Activated CD4-positive, alpha-beta memory T cell treated with anti-CD3 and anti-CD28 coated beads, Interleukin-2, amount 10 ng/mL, durations not matched to agents 7 days and 5 days (primary cell): ENCODE measurements around the gene ACER3. TPM values are rescaled to one million over a fixed set of nuclear protein-coding genes. Genes with fewer than 3 reads are reported as not detected.
"Not testable (repeated sequence)": the region's sequence is repeated elsewhere in the genome, so short reads cannot be mapped to it uniquely, and the experiment has no call there.

Experiments used
- CTCF ChIA-PET: fragments of 350-600 bp; sonication (Branson Sonifier 250); formaldehyde crosslinking; loops from one replicate; lab custom pipeline; 2021; ENCODE audit warnings: antibody characterized with exemption, inconsistent platforms; lab: Charles Lee
- POLR2A ChIA-PET: fragments of 350-600 bp; sonication (Branson Sonifier 250); formaldehyde crosslinking; loops from one replicate; lab custom pipeline; 2021; ENCODE audit warnings: antibody characterized with exemption; lab: Charles Lee
- DNase-seq: peaks from one replicate; pipeline ENCODE4 v3.0.0-alpha.2; 2020
- H3K27ac Mint-ChIP-seq: one replicate; pipeline ENCODE4 v1.8.0; 2021; ENCODE audit warnings: mild to moderate bottlenecking, mixed read lengths
- H3K27me3 Mint-ChIP-seq: one replicate; pipeline ENCODE4 v1.8.0; 2021; ENCODE audit warnings: mixed read lengths
- H3K36me3 Mint-ChIP-seq: one replicate; pipeline ENCODE4 v1.8.0; 2021; ENCODE audit warnings: low read depth, mixed read lengths
- H3K4me1 Mint-ChIP-seq: one replicate; pipeline ENCODE4 v1.8.0; 2021; ENCODE audit warnings: mixed read lengths
- H3K4me3 Mint-ChIP-seq: one replicate; pipeline ENCODE4 v1.8.0; 2021; ENCODE audit warnings: mild to moderate bottlenecking, mixed read lengths
- H3K9me3 Mint-ChIP-seq: one replicate; pipeline ENCODE4 v1.8.0; 2021; ENCODE audit warnings: mixed read lengths
- total RNA-seq, 2 experiments: library from RNA; stranded (reverse); gene quantifications; one replicate each; pipeline ENCODE4 v1.2.3, GENCODE V29; 2021

ACER3 gene
- total RNA-seq, 2 experiments from 2014 or later = 10.3 to 12.2 TPM

- DNase-seq = no peak
- Mint-ChIP-seq H3K36me3 (no peaks in the 10 kb centered on the region), H3K4me3 (no peak overlapping the region), H3K27ac (no peak overlapping the region), H3K4me1 (no peaks in the 10 kb centered on the region), H3K27me3 (peaks cover 46% of the 10 kb centered on the region), H3K9me3 (no peaks in the 10 kb centered on the region)
- CTCF ChIA-PET = no interaction called here
- POLR2A ChIA-PET = no interaction called here
Measured at GRCh38 chr11:76841923-76842452, 18.7 kb upstream of the ACER3 start.

GRCh38 chr11:76843907-76844306 lies 16.8 kb upstream of the ACER3 start:
- CTCF ChIA-PET = no interaction called here
- Mint-ChIP-seq H3K4me1 (no peaks in the 10 kb centered on the region), H3K36me3 (no peaks in the 10 kb centered on the region), H3K27ac (no peak overlapping the region), H3K9me3 (no peaks in the 10 kb centered on the region), H3K27me3 (peaks cover 48% of the 10 kb centered on the region), H3K4me3 (no peak overlapping the region)
- no peak for DNase-seq
- POLR2A ChIA-PET = no interaction called here

GRCh38 chr11:76844511-76844910 lies 16.2 kb upstream of the ACER3 start:
- POLR2A ChIA-PET = no interaction called here
- H3K4me1 Mint-ChIP-seq = no peaks in the 10 kb centered on the region
- no peak overlapping the region for H3K27ac Mint-ChIP-seq
- no peaks in the 10 kb centered on the region for H3K36me3 Mint-ChIP-seq
- no peak for DNase-seq
- H3K4me3 Mint-ChIP-seq = no peak overlapping the region
- CTCF ChIA-PET = no interaction called here
- peaks cover 44% of the 10 kb centered on the region for H3K27me3 Mint-ChIP-seq
- no peaks in the 10 kb centered on the region for H3K9me3 Mint-ChIP-seq

- CTCF ChIA-PET = interaction anchor here (0.7 kb wide), 1 partner anchor 127 kb away, joined by 4 read pairs; no protein-coding TSS in a partner anchor
- H3K36me3 Mint-ChIP-seq = no peaks in the 10 kb centered on the region
- H3K27ac Mint-ChIP-seq = no peak overlapping the region
- POLR2A ChIA-PET = no interaction called here
- H3K9me3 Mint-ChIP-seq = no peaks in the 10 kb centered on the region
- no peak overlapping the region for H3K4me3 Mint-ChIP-seq
- peaks cover 41% of the 10 kb centered on the region for H3K27me3 Mint-ChIP-seq
- DNase-seq = no peak
- H3K4me1 Mint-ChIP-seq = no peaks in the 10 kb centered on the region
Measured at GRCh38 chr11:76845069-76845468, 15.6 kb upstream of the ACER3 start.

GRCh38 chr11:76846441-76846840 lies 14.3 kb upstream of the ACER3 start:
- no peak for DNase-seq
- ChIA-PET POLR2A (no interaction called here), CTCF (no interaction called here)
- peaks cover 35% of the 10 kb centered on the region for H3K27me3 Mint-ChIP-seq
- H3K4me3 Mint-ChIP-seq = no peak overlapping the region
- H3K27ac Mint-ChIP-seq = no peak overlapping the region
- no peaks in the 10 kb centered on the region for H3K36me3 Mint-ChIP-seq
- no peaks in the 10 kb centered on the region for H3K4me1 Mint-ChIP-seq
- H3K9me3 Mint-ChIP-seq = no peaks in the 10 kb centered on the region

- Mint-ChIP-seq H3K36me3 (no peaks in the 10 kb centered on the region), H3K27me3 (peaks cover 19% of the 10 kb centered on the region), H3K4me1 (no peaks in the 10 kb centered on the region), H3K4me3 (no peak overlapping the region), H3K27ac (no peak overlapping the region), H3K9me3 (no peaks in the 10 kb centered on the region)
- CTCF ChIA-PET = no interaction called here
- POLR2A ChIA-PET = no interaction called here
- no peak for DNase-seq
Measured at GRCh38 chr11:76849376-76849775, 11.3 kb upstream of the ACER3 start.

GRCh38 chr11:76850130-76850529 lies 10.6 kb upstream of the ACER3 start:
- no peak overlapping the region for H3K4me3 Mint-ChIP-seq
- DNase-seq = no peak
- ChIA-PET POLR2A (no interaction called here), CTCF (no interaction called here)
- peaks cover 16% of the 10 kb centered on the region for H3K27me3 Mint-ChIP-seq
- no peaks in the 10 kb centered on the region for H3K36me3 Mint-ChIP-seq
- no peaks in the 10 kb centered on the region for H3K9me3 Mint-ChIP-seq
- H3K4me1 Mint-ChIP-seq = no peaks in the 10 kb centered on the region
- no peak overlapping the region for H3K27ac Mint-ChIP-seq

GRCh38 chr11:76850815-76851214 lies 9.9 kb upstream of the ACER3 start:
- Mint-ChIP-seq H3K9me3 (no peaks in the 10 kb centered on the region), H3K27me3 (peaks cover 16% of the 10 kb centered on the region), H3K4me3 (no peak overlapping the region), H3K27ac (no peak overlapping the region), H3K36me3 (no peaks in the 10 kb centered on the region), H3K4me1 (no peaks in the 10 kb centered on the region)
- no peak for DNase-seq
- CTCF ChIA-PET = interaction anchor here (2.3 kb wide), 1 partner anchor 68 kb away, joined by 10 read pairs; no protein-coding TSS in a partner anchor
- POLR2A ChIA-PET = no interaction called here

GRCh38 chr11:76854709-76855108 lies 6.0 kb upstream of the ACER3 start:
- POLR2A ChIA-PET = no interaction called here
- DNase-seq = no peak
- Mint-ChIP-seq H3K36me3 (no peaks in the 10 kb centered on the region), H3K9me3 (no peaks in the 10 kb centered on the region), H3K4me3 (no peak overlapping the region), H3K27ac (no peak overlapping the region), H3K4me1 (peaks cover 2% of the 10 kb centered on the region), H3K27me3 (peaks cover 2% of the 10 kb centered on the region)
- CTCF ChIA-PET = interaction anchor here (1.1 kb wide), 1 partner anchor 64 kb away, joined by 3 read pairs; no protein-coding TSS in a partner anchor

- H3K36me3 Mint-ChIP-seq, POLR2A ChIA-PET, H3K27ac Mint-ChIP-seq, H3K4me3 Mint-ChIP-seq, H3K4me1 Mint-ChIP-seq, H3K27me3 Mint-ChIP-seq, DNase-seq, H3K9me3 Mint-ChIP-seq: not testable (repeated sequence)
- CTCF ChIA-PET = interaction anchor here (0.7 to 1.1 kb wide), 2 partner anchors 63 to 134 kb away, joined by 3 read pairs; no protein-coding TSS in a partner anchor
Measured at GRCh38 chr11:76855670-76856069, 5.0 kb upstream of the ACER3 start.

- H3K36me3 Mint-ChIP-seq = no peaks in the 10 kb centered on the region
- H3K4me3 Mint-ChIP-seq = no peak overlapping the region
- no peak for DNase-seq
- no peak overlapping the region for H3K27ac Mint-ChIP-seq
- CTCF ChIA-PET = interaction anchor here (0.7 to 1.1 kb wide), 2 partner anchors 63 to 134 kb away, joined by 3 read pairs; no protein-coding TSS in a partner anchor
- POLR2A ChIA-PET = no interaction called here
- peaks cover 10% of the 10 kb centered on the region for H3K4me1 Mint-ChIP-seq
- H3K9me3 Mint-ChIP-seq = no peaks in the 10 kb centered on the region
- peaks cover 2% of the 10 kb centered on the region for H3K27me3 Mint-ChIP-seq
Measured at GRCh38 chr11:76856106-76856505, 4.6 kb upstream of the ACER3 start.

- DNase-seq = no peak
- H3K36me3 Mint-ChIP-seq = no peaks in the 10 kb centered on the region
- POLR2A ChIA-PET = no interaction called here
- no peak overlapping the region for H3K27ac Mint-ChIP-seq
- no peak overlapping the region for H3K4me3 Mint-ChIP-seq
- peaks cover 2% of the 10 kb centered on the region for H3K27me3 Mint-ChIP-seq
- CTCF ChIA-PET = no interaction called here
- peaks cover 14% of the 10 kb centered on the region for H3K4me1 Mint-ChIP-seq
- H3K9me3 Mint-ChIP-seq = no peaks in the 10 kb centered on the region
Measured at GRCh38 chr11:76856571-76856970, 4.1 kb upstream of the ACER3 start.

GRCh38 chr11:76857781-76858410 lies 2.8 kb upstream of the ACER3 start:
- no peaks in the 10 kb centered on the region for H3K36me3 Mint-ChIP-seq
- H3K9me3 Mint-ChIP-seq = no peaks in the 10 kb centered on the region
- H3K27me3 Mint-ChIP-seq = peaks cover 2% of the 10 kb centered on the region
- no peak overlapping the region for H3K4me3 Mint-ChIP-seq
- CTCF ChIA-PET = no interaction called here
- no peak for DNase-seq
- H3K4me1 Mint-ChIP-seq = peaks cover 19% of the 10 kb centered on the region
- POLR2A ChIA-PET = no interaction called here
- H3K27ac Mint-ChIP-seq = no peak overlapping the region
